ENCODE results near the gene HSPA12A.

The HSPA12A gene

DNA sequence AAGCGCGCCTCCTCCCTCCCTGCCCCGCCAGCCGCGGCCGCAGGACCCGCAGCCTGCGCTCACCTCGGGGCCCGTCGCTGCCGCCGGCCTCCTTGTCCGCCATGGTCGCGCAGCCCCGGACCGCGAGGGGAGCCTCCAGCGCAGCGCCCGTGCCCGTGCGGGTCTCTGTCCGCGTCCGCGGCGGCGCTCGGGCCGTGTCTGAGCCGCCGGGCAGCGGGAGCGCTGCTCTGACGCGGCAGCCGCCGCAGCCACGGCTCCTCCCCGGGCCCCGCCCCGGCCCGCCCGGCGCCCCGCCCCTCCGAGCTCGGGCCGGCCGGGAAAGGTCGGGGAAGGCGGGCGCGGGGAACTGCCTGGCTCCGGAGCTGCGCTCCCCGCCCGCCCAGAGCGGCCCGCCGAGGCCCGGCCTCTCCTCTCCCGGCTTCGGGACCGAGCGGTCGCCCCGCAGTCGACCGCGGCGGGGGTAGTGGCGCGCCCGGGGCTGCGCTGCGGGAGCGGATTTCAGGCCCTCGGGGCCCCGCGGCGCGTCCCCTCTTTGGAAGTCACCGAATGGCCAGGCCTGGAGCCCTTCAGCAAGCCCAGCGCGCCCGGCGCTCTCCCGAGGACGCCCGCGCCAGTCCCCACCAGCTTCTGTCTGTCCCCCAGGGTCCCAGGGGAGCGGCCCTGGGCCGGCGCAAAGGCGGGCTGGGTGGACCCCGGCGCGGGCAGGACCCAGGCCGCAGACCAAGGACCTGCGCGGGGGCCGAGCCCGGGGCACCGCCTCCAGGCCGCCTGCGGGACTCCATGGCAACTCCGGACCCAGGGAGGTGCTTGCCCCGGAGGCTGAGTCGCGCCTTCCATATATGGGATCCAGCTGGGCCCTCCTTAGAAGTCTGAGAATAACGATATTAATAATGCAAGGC, at the start of gene HSPA12A:
Gene HSPA12A (minus strand): TSS at position 200 of the 899 bp plus-strand sequence. CDS start 97 bp downstream, at position 103.
- no peak for DNase-seq (ENCODE audit: low read depth)

DNA sequence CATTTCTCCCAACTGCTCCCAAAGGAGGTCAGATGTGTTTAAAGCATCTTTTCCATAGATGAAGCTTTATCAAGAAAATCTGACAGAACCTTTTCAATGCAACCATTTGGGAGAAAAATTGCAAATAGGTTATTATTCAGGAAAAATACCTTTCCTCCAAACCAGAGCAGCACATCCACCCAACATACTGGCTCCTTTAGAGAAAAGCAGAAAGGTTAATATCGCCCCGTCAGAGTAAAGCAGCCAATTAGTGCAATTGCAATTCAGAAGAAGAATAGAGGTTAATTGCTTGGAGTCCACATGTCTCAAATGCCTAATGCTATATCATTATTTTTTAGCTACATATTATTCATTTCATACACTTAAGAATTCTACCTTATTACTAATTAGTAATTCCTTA, 48.9 kb upstream of the HSPA12A start:
- DNase-seq (ENCODE audit: low read depth): no peak

GRCh38 chr10:116787893-116788665, 45.7 kb upstream of the HSPA12A start:
- DNase-seq (ENCODE audit: low read depth): peak; percentile 31

GRCh38 chr10:116787053-116787659, 44.8 kb upstream of the HSPA12A start:
- DNase-seq (ENCODE audit: low read depth): no peak

GRCh38 chr10:116785867-116786266, 43.5 kb upstream of the HSPA12A start:
- DNase-seq (ENCODE audit: low read depth): no peak

GRCh38 chr10:116785282-116785681, 42.9 kb upstream of the HSPA12A start:
- DNase-seq (ENCODE audit: low read depth): no peak

GRCh38 chr10:116784651-116785050, 42.3 kb upstream of the HSPA12A start:
- no peak for DNase-seq (ENCODE audit: low read depth)

- DNase-seq (ENCODE audit: low read depth): no peak
Observed at GRCh38 chr10:116784035-116784434, 41.7 kb upstream of the HSPA12A start.

GRCh38 chr10:116783011-116783655, 40.8 kb upstream of the HSPA12A start:
- no peak for DNase-seq (ENCODE audit: low read depth)

- no peak for DNase-seq (ENCODE audit: low read depth)
Observed at GRCh38 chr10:116781370-116781884, 39.1 kb upstream of the HSPA12A start.

DNA sequence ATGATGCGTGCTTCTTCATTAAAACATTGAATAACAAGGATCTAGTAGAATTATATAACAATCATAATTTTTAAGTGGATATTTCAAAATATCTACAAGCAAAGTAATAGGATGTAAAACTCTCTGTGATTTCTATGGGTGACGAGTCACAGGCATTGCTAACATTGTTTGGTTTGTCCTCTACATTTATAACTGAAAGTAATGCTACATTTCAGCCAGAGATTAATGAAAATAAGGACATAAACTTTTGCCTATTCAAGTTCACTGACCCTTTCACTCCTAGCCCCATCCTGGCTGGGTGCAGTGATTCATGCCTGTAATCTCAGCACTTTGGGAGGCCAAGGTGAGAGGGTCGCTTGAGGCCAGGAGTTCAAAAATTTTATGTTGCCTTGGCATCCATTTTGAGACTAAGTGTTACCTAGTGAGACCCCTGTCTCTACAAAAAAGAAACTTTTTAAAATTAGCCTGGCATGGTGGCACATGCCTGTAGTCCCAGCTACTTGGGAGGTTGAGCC, 38.4 kb upstream of the HSPA12A start:
- no peak for DNase-seq (ENCODE audit: low read depth)

DNA sequence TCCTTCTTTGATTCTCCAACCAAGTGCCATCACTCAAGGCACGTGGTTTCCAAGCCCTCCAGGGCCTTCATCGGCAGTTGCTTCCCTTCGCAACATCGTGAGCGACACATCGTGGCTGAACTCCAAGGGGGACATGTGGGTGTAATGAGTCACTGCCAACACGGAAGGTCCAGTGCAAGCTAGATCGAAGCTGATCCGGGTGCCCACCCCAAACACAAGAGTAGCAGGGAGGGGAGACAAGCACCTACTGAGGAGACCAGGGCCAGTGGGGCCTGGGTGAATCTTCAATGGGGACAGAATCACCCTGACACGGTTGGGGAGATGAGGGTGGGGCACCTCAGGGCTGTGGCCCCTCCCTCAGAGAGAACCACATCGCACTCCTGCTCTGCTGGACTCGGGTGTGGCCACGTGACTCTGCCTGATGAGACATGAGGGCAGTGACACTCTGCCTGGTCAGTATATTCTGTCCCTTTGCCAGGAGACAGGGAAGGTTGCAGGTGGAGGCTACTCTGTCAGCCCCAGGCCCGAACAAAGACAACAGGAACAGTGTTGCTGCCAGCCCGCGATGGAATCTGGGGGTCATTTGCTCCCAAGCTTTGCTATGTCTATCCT, 36.8 kb upstream of the HSPA12A start:
- DNase-seq (ENCODE audit: low read depth): no peak

DNA sequence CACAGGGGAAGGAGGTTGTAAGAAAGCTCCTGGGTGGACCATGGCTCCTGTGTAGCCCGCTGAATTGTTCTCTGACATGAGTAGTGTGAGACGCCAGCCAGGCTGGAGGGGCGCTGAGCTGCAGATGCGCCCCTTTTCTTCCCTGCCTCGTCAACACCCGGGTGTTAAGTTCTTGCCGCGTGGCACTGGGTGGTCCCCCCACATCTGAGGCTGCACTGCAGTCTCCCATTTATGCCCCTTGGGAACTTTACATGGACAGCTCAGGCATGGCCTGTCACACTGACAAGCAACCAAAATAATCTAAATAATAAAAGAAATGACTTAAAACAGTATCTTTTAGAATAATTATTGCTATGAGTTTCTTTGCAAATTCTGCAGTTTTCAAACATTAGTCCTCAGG, 34.6 kb upstream of the HSPA12A start:
- DNase-seq (ENCODE audit: low read depth): no peak

DNA sequence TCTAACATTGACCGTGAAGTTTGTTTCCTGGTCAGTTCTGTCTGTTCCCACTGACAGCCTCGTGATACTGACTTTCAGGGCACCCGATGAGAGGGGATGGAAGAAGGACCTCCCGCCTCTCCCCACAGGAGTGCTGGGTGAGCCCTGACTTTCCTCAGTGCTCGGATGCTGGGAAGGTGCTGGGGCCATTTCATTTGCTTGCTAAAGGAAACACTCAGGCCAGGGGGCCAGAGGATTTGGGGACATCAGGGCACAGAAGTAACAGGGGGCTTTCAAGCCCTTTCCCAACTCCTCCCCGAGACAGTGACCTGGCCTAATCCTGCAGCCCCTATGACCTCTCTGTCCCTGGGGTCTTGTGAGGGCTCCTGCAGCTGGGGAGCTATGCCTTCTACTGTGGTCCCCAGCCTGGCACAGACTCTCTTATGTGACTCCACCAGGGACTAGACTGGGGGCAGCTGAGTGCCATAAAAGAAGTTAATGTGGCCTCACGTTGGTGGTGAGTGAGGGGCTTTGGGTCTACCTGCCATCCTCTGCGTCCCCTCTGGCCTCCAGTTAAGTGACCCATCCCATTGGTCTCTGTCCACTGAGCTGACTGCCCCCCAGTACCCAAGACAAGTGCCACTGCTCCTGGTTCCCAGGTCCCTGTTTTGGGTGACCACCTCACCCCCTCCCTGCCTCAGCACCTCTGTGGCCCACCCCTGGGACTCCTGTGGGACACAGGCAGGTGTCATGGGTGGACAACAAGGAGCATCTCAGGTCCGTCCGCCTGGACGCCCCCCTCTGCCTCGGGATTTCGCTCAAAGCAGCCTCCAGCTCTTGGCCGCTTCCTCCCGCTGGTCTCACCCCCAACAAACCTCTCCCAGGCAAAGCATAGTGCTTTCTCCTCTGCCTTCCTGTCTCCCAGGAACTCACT, 33.4 kb upstream of the HSPA12A start:
- no peak for DNase-seq (ENCODE audit: low read depth)

DNA sequence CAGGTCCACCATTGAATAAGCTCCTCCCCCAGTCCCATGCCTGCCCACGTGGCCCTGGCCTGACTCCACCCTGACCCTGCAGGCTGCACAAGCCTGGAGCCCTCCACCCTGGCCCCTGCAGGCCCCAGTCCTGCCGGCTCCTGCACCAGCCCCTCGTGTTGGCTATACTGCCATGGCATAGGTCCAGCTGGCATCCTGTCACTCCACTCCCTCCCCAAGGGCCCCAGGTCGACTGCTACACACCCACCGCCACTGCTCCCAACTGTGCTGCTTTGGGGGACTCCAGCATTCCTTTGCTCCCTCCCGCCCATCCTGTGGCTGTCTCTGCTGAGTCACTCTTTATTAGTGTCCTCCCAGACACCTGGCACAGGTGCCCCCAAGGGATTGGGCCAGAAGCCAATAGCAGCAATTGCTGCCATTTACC, 32.4 kb upstream of the HSPA12A start:
- no peak for DNase-seq (ENCODE audit: low read depth)

DNA sequence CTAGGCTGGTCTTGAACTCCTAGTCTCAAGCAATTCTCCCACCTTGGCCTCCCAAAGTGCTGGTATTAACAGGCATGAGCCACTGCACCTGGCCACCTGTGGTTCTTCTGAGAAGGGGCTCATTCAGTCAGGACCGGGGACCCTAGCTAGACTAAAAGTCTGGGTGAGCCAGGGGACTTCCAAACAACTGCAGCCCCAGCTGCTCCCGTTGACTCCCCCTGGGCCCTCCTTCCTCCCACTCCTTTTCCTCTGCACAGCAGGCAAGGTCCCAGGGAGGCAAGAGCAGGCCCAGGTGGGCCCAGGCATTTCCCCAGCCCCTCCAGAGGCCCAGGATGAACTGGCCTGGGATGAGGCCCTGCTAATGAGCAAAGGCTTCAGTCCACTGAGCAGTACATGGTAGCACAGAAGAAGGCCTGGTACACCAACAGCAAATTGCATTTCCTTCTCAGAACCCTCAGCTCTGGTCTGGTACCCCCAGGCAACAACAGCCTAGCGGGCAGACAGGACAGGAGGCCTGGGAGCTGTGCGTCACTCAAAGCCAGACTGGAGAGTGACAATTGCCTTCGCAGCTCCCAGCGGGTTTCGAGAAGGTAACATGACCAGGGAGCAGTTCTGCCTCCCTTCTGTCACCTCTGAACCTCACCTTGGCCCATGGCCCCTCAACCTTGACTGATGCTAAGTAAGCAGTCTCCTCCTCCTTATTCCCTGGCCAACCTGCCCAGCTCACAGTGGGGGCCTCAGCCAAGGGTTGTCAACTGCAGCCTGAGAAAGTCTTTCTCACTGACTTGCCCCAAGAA, 30.7 kb upstream of the HSPA12A start:
- DNase-seq (ENCODE audit: low read depth): no peak

DNA sequence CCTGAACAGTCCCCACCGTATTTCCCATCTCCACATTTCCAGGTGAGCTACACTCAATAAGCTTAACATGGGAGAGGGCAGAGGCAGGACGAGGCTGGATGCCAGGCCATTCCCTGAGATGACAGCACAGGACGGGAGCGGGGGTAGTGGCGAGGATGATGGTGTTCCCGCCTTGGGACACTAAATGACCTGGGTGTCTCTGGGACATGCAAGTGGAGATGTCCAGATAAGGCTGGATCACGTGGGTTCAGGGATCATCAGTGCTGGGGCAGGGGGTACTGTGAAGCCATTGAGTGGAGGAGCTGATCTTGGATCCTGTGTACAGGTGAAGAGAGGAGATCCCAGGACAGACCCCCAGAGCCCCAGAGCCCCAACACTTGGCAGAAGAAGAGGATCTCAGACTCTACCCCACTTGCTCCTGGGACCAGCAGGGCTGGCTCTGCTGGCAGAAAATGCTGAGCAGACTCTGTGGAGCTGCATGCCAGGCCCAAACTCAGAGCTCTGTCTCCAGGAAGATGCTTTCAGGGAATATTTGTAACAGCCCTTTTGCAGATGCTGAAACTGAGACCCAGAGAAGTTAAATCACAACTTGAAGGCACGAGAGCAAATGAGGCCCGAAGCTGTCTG, 29.7 kb upstream of the HSPA12A start:
- no peak for DNase-seq (ENCODE audit: low read depth)

DNA sequence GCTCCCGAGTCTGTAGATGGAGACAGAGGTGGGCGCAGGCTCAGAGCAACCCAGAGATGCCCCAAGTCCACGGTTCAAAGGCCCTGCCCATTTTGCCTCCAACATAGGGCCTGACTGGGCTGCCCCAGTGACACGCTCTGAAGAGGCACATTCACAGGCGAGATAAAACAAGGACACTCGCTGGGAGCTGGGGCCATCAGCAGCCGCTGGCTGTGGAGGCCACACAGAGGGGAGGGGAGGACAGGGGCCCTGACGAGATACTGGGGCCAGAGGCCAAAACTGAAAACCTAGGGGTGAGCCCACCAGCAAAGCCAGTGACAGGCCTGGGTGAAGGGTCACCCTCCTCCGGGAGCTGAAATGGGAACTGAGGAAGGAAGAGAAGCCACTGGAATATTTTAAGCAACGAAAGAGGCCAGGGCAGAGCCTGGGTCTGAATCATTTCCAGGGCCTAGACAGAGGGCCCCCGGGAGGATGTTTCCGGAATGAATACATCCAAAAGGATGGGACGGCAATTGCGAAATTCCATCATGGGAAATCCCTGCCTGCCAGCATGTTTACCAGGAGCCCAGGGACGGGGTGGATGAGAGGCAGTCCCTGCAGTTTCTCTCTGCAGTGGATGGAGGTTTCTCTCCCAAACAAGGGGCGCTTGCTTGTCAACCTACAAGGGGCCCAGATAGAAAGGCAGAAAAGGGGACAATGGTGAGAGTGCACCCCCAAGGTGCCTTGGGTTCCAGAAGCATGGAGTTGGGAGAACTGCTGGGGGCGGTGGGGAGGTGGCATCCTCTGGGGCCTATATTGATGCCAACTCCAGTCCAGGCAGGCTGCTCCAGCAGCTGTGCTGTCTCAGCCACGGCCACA, 29.0 kb upstream of the HSPA12A start:
- no peak for DNase-seq (ENCODE audit: low read depth)
